Gastrocnemius medialis (tissue), 4 donors: Measurements from ENCODE around the gene ZSCAN12. TPM values are rescaled to one million over a fixed set of nuclear protein-coding genes. Genes with fewer than 3 reads are reported as not detected.
"Not testable (repeated sequence)": the region's sequence is repeated elsewhere in the genome, so short reads cannot be mapped to it uniquely, and the experiment has no call there.

Source experiments
- ATAC-seq, 2 donors: fragments of 150-250 bp; one replicate each; pipeline ENCODE4 v1.9.1; 2016
- DNase-seq, 2 donors: peaks; one replicate each; pipeline ENCODE4 v3.0.0-alpha.2; 2019
- H3K27ac ChIP-seq, 4 donors: fragments of 200-600 bp; sonication (generic); 1 replicate in 1 of 4; 2 replicates in 3 of 4; pipeline ENCODE4 v1.5.1; 2016 to 2018; ENCODE audit warnings: mild to moderate bottlenecking in 2 of 4, moderate library complexity in 1 of 4
- H3K27me3 ChIP-seq, 3 donors: fragments of 200-600 bp; sonication (generic) in 2 of 3; 1 replicate in 1 of 3; 2 replicates in 2 of 3; pipeline versions ENCODE4 v1.5.1 to v1.6.0; 2016 to 2019; ENCODE audit warnings: mild to moderate bottlenecking in 1 of 3, moderate library complexity in 1 of 3
- H3K36me3 ChIP-seq, 2 donors: fragments of 200-600 bp; sonication (generic) in 1 of 2; one replicate each; pipeline ENCODE4 v1.5.1; 2017 to 2018
- H3K4me1 ChIP-seq, 2 donors: fragments of 200-600 bp; sonication (generic) in 1 of 2; one replicate each; pipeline ENCODE4 v1.5.1; 2016 to 2017; ENCODE audit warnings: mild to moderate bottlenecking in 2 of 2
- H3K4me3 ChIP-seq, 4 donors: fragments of 200-600 bp; sonication (generic) in 3 of 4; 1 replicate in 1 of 4; 2 replicates in 3 of 4; pipeline ENCODE4 v1.5.1; 2016 to 2019; ENCODE audit warnings: mild to moderate bottlenecking in 2 of 4
- H3K9me3 ChIP-seq, 3 donors: fragments of 200-600 bp; sonication (generic) in 2 of 3; 1 replicate in 1 of 3; 2 replicates in 2 of 3; pipeline ENCODE4 v1.5.1; 2016 to 2019
- POLR2A ChIP-seq, 2 donors: fragments of 450-650 bp; IDR thresholded peaks; one replicate each; pipeline ENCODE4 v1.6.1; 2017; ENCODE audit warnings: antibody characterized with exemption in 2 of 2, mild to moderate bottlenecking in 2 of 2, moderate library complexity in 2 of 2
- in situ Hi-C, 4 donors: fragments of 200-750 bp; cut with MboI; loops; one replicate each; pipeline versions ENCODE4 v1.15.0 to v1.8.0; 2017; ENCODE audit warnings: low sequenced_read_pairs in 4 of 4
- intact Hi-C: fragments of 100-400 bp; cut with DNase I; formaldehyde crosslinking; loops from one replicate; pipeline ENCODE4 v1.15.1; 2023; ENCODE audit warnings: low total_unique reads
- total RNA-seq, 4 donors: library from RNA; depleted of rRNA; stranded (reverse); fragments of >200 nt; gene quantifications; one replicate each; pipeline versions ENCODE4 v1.1.0 to v1.2.3, GENCODE V29; 2016
- TF ChIP-seq, protein P1 (sequence below), 5 experiments: fragments of 450-650 bp in 3 of 5; fragments of 200-600 bp in 2 of 5; sonication (generic) in 2 of 5; IDR thresholded peaks in 4 of 5; conservative IDR thresholded peaks in 1 of 5; 1 replicate in 4 of 5; 2 replicates in 1 of 5; pipeline ENCODE4 v1.5.1; 2016 to 2019; ENCODE audit warnings: antibody characterized with exemption in 5 of 5, mild to moderate bottlenecking in 3 of 5, moderate library complexity in 3 of 5

The ZSCAN12 gene
- 1 to 10 TPM in 1 of 4 donors, under 1 TPM in 3; 0.42 to 1.9 (median 0.63) TPM for total RNA-seq

DNA sequence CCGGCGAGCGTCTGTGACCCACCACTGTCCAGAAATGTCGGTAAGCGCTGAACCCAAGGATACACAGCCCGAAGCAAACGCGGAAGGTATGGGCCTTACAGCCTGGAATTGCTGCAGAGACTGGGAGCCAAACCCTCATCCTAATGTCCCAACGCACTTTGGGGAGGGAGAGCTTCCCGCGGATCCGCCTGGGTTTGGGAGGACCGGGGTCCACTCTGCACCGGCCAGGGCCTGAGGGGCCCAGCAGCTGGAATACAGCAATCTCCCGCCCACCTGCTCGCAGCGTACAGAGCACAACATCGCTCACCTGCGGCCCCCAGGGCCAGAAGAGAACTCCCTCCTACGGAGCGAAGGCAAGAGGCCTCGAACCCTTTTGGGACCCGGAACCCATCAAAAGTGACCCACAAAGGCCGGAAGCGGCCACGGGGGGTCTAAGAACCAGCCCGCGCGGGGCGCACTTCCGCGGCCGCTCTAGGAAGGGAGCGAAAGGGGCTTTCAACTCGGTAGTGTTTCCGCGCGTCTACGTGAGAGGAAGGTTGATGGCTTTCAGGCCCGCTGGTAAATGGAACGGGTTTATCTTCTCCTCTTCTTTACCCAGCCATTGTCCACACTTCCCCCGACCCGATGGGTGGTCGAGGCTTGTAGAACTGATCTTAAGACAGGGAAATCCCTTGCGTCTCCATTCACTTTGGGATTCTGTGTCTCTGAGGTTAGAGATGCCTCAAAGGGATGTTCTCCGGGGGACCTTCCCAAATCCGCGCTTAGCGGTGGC, at the start of gene ZSCAN12:
Gene ZSCAN12 (minus strand): TSS at position 398 of the 772 bp plus-strand sequence. CDS start 1,342 bp downstream, outside the sequence.
- peaks cover 0 to 13% (median 2%) of the 10 kb centered on the region in 3 donors for H3K27me3 ChIP-seq
- peak; percentile 66 to 83 for ATAC-seq
- no peaks in the 10 kb centered on the region for H3K36me3 ChIP-seq
- H3K4me1 ChIP-seq = peaks cover 6% of the 10 kb centered on the region in 2 donors
- TF ChIP-seq POLR2A (IDR thresholded peaks at IDR 0.05) = no peak
- TF ChIP-seq, protein P1, sequence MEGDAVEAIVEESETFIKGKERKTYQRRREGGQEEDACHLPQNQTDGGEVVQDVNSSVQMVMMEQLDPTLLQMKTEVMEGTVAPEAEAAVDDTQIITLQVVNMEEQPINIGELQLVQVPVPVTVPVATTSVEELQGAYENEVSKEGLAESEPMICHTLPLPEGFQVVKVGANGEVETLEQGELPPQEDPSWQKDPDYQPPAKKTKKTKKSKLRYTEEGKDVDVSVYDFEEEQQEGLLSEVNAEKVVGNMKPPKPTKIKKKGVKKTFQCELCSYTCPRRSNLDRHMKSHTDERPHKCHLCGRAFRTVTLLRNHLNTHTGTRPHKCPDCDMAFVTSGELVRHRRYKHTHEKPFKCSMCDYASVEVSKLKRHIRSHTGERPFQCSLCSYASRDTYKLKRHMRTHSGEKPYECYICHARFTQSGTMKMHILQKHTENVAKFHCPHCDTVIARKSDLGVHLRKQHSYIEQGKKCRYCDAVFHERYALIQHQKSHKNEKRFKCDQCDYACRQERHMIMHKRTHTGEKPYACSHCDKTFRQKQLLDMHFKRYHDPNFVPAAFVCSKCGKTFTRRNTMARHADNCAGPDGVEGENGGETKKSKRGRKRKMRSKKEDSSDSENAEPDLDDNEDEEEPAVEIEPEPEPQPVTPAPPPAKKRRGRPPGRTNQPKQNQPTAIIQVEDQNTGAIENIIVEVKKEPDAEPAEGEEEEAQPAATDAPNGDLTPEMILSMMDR (IDR thresholded peaks at IDR 0.05 in 4 of 5, conservative IDR thresholded peaks at IDR 0.05 in 1 of 5) = peak in 4 of 5 experiments; percentile 5 to 37 (median 22)
- intact Hi-C loops = no loop called here
- H3K4me3 ChIP-seq = peak within 1 kb of the TSS; percentile 61 to 72 (median 70)
- DNase-seq = peak; percentile 30 to 50
- in situ Hi-C loops = no loop called here
- no peaks in the 10 kb centered on the region for H3K9me3 ChIP-seq
- H3K27ac ChIP-seq = peak within 1 kb of the TSS in 1 of 4 donors; percentile 21

DNA sequence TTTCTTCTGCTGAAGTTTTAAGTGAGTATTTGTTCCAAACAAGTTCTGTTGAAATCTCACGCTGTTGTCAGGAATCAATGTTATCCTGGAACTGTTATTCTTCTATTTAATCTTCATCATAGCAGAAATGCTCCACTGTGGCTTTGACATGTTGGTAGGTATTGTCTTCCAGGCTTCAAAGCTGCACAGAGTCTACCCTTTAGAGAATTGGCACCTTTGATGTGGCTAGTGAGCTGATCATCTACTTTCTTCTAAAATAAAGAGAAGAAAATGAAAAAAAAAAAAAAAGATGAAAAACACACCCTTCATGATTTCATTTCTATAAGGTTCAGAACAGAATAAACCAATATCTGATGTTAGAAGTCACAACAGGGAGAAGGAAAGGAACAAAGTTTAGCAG, 49.5 kb upstream of the ZSCAN12 start:
- in situ Hi-C loops = no loop called here
- H3K27me3 ChIP-seq = peaks cover 14 to 30% (median 25%) of the 10 kb centered on the region in 3 donors
- TF ChIP-seq POLR2A (IDR thresholded peaks at IDR 0.05) = no peak
- TF ChIP-seq, protein P1 (IDR thresholded peaks at IDR 0.05 in 4 of 5, conservative IDR thresholded peaks at IDR 0.05 in 1 of 5) = no peak

DNA sequence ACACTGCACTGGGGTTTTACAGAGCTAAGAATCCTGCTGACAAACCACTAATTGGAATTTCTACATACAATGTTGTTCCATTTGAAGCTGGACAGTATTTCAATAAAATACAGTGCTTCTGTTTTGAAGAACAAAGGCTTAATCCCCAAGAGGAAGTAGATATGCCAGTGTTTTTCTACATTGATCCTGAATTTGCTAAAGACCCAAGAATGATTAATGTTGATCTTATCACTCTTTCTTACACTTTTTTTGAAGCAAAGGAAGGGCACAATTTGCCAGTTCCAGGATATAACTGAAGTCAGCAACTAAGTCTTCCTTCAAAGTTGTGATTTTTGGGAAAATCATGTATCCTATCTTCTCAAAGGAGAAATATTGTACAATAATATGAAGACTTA, 48.0 kb upstream of the ZSCAN12 start:
- H3K27ac ChIP-seq, DNase-seq, H3K36me3 ChIP-seq, H3K9me3 ChIP-seq, H3K4me3 ChIP-seq, intact Hi-C loops, H3K4me1 ChIP-seq, in situ Hi-C loops, ATAC-seq: not testable (repeated sequence)
- H3K27me3 ChIP-seq = peaks cover 17 to 30% (median 25%) of the 10 kb centered on the region in 3 donors

More for the DNA sequence above, 49.5 kb upstream of the ZSCAN12 start:
- Histone ChIP-seq H3K27ac (no peak overlapping the region), H3K4me1 (no peaks in the 10 kb centered on the region), H3K36me3 (no peaks in the 10 kb centered on the region), H3K9me3 (no peaks in the 10 kb centered on the region), H3K4me3 (no peak overlapping the region)
- DNase-seq = no peak
- no peak for ATAC-seq
- intact Hi-C loops = no loop called here

DNA sequence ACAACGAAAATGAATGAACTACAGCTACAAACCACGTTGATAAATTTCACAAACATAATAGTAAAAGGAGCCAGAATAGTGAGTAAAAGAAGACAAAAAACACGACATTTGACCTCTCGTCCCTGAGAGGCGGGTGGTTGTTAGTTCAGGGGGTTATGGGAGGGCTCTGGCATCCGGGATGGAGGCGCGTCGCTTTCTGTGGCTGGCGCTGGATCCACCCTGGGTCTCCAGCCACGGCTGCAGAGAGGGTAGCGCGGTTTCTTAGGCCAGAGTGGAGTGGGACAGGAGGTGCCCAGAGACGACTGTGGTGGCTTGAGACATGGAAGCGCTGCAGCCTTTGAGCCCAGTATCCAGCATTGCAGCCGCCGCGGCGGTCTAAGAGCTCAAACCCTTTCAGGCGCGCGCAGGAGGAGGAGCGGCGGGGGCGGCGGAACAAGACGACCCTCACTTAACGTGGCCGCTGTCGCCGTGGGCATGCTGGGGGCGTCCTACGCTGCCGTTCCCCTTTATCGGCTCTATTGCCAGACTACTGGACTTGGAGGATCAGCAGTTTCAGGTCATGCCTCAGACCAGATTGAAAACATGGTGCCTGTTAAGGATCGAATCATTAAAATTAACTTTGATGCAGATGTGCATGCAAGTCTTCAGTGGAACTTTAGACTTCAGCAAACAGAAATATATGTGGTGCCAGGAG, 47.4 kb upstream of the ZSCAN12 start:
- no peak for TF ChIP-seq POLR2A (IDR thresholded peaks at IDR 0.05)
- TF ChIP-seq, protein P1 (IDR thresholded peaks at IDR 0.05 in 4 of 5, conservative IDR thresholded peaks at IDR 0.05 in 1 of 5) = no peak
- Histone ChIP-seq H3K36me3 (no peaks in the 10 kb centered on the region), H3K4me1 (peaks cover 0 to 5% of the 10 kb centered on the region in 2 donors), H3K9me3 (no peaks in the 10 kb centered on the region), H3K27ac (no peak overlapping the region), H3K4me3 (peak overlapping the region in 1 of 4 donors; percentile 16), H3K27me3 (peaks cover 17 to 30% (median 25%) of the 10 kb centered on the region in 3 donors)
- DNase-seq = no peak
- in situ Hi-C loops (no loop called here), intact Hi-C loops (no loop called here)
- no peak for ATAC-seq

DNA sequence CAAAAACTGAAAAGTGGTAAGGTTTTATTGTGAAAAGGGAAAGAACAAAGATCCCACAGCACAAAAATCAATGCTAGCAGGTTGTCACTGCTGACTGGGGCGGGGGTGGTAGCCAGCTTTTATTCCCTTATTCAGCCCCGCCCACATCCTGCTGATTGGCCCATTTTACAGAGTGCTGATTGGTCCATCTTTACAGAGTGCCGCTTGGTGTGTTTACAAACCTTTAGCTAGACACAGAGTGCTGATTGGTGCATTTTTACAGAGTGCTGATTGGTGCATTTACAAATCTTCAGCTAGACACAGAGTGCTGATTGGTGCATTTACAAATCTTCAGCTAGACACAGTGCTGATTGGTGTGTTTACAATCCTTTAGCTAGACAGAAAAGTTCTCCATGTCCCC, 45.2 kb upstream of the ZSCAN12 start:
- in situ Hi-C loops, intact Hi-C loops, ATAC-seq: not testable (repeated sequence)

More for the DNA sequence above, 45.2 kb upstream of the ZSCAN12 start:
- H3K9me3 ChIP-seq, H3K36me3 ChIP-seq, H3K4me3 ChIP-seq, H3K27ac ChIP-seq, DNase-seq, H3K4me1 ChIP-seq: not testable (repeated sequence)
- peaks cover 17 to 30% (median 25%) of the 10 kb centered on the region in 3 donors for H3K27me3 ChIP-seq
